ENCODE measurements around the gene ERBB4.

The ERBB4 gene

DNA sequence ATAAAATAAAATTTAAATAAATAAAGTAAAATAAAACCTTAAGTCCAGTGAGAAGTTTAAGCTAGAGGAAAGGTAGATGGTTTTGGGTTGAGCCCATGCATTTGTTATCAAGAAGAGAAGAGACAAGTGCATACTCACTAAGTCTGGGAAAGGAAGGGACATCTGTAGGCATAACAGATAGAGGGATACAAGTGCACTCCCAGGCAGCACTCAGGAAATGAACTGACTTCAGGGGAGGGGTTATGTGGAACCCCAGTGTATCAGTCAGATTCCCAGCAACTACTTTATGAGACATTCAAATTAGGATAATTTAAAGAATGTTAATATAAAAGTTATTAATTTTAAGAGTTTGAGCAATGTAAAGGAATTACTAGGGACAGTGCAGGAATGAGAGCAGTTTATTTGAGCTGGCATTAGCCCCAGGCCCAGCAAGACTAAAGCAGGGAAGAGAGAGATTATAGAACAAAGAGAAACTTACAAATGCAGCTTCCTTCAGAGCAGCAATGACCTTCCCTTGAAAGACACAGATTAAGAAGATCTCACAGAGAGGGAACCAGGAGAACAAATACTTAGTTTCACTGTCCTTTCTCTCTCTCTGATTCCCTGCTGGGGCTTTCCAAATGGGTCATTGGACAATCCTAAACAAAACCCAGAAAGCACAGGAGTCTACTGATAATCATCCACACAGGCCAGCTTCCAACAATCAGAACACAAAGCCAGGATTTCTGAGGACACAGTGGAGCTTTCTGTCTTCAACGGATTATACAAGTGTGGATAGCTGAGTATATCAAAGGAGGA lies 109.7 kb downstream of the ERBB4 start:
- DNase-seq (ENCODE audit: low read depth in 2 of 2): no peak

DNA sequence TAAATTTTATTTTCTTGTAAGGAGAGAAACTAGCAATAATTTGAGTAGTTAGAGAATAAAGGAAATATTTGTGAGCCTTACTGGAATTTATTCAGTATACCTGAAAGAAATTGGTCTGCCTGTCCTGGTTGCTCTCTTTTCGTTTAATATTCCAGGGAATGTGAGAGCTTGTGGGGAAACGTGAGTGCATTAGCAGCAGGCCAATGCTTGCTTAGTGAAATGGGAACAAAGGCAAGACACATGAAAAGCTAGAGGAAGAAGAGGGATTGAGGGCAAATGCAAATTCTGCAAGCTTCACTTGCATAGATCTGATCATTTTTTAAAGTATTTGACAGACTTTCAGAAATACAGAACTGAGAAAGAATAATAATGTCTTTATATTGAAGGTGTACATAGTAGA lies 111.0 kb downstream of the ERBB4 start:
- DNase-seq (ENCODE audit: low read depth in 2 of 2): no peak

DNA sequence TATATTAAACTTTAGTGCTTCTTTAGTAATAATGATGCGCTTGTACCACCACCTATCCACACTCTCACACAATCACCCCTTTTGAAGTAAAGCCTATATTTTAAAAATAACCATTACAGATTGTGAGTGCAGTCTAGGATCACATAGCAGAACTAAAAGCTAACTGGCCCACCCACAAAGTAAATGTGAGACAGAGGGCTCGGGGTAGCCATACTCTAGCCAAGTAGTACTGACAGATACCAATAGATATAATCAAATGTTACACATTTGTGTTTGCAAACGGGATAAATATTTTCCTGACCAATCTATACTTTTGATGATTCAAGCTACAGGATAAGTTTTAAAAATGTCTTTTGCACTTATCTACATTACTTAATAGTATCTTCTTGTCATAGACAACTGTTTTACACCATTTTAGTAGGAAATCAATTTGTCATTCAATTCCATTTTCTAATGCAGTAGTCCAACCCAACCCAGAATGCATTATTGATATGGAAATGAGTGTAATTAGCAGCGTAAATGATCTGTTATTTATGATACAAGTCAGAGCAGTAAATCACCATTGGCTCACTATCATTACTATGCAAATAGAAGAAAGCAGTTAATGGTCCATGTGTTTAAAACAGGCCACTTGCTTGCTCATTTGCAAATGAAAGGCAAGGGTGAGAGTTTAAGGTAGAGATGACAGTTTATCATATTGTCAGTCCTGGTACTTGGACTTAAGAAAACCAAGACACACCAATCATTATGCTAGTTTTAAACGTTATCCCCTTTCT lies 111.8 kb downstream of the ERBB4 start:
- DNase-seq (ENCODE audit: low read depth in 2 of 2): no peak

DNA sequence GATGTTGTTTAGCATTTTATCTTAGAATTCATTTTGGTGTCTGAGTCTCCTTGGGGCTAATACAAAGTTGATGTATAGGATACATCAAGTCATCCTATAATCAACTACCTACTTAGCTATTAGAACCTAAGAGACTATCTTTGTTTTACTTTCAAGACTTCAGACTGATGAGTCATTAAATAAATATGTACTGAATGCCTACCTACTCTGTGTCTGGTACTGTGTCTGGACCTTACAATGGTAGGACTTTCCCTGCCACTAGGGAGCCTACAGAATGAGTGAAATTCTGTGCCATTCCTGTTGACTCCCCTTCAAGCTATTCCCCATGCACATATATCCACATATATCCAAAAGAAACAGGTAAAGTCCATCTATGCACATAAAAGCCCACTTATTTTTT lies 114.5 kb downstream of the ERBB4 start:
- no peak for DNase-seq (ENCODE audit: low read depth in 2 of 2)

DNA sequence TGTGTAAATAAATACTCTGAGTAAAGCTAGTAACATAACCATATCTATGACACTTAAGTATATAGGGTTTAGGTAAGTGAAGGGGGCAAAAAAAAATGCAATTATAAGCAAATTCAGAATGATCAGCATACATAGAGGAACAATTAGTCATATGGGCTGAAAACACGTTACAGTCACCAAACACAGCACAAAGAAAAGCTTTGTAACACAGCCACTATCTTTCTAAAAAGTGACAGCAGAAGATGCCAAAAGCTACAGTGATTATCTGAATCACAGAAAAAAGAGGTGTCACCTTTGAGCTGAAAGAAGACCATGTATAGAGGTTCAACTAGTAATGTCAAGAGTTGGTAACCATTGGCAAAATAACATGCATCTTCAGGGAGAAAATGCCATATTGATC lies 115.5 kb downstream of the ERBB4 start:
- no peak for DNase-seq (ENCODE audit: low read depth in 2 of 2)

DNA sequence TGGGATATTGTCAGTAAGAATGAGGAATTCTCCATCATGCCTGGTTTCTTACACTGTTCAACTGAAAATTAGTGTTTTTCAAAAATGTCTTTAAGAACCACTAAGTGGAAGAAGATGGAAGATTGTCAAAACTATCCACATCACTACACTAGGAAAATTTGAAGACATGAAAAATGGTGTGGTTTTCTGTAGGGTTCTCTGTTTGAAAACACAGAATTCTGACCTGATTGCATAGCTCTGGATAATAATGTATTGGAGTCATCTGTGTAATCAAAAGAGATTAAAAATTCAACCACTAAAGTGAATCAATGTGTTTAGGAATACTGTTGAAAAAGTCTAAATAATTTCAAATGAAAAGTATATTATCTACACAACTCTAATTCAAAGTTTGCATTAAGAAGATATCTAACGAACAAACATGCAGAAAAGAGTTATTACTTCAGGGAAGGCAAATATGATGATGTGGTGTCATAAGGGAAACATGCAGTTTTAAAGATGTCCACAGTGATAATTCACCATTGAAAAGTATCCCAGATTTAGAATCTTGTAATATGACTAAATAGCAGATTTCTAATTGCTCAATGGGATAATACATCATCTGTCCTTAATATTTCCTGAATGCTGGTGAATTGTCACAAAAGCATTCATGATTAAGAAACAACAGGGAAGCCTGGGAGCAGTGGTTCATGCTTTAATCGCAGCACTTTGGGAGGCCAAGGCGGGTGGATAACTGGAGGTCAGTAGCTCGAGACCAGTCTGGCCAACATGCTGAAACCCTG lies 116.9 kb downstream of the ERBB4 start:
- DNase-seq (ENCODE audit: low read depth in 2 of 2): peak; percentile 70 to 72

DNA sequence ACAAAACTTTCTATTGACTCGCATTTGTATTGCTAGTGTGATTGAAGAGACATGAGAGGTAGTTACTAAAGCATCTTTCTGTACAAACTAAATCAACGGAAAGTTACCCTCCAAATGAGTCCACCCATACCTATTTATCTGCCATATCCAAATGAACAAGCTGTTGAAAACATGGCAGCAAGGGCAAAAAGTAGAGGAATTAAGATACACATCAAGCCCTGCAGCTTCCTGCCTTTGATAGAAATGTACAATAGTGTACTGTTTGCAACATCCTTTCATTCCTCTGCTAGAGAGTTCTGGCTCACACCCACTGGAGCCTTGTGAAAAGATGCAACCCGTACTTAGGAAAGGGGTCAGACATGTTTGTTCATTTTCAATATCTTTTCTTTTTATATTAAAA lies 122.5 kb downstream of the ERBB4 start:
- no peak for DNase-seq (ENCODE audit: low read depth in 2 of 2)

DNA sequence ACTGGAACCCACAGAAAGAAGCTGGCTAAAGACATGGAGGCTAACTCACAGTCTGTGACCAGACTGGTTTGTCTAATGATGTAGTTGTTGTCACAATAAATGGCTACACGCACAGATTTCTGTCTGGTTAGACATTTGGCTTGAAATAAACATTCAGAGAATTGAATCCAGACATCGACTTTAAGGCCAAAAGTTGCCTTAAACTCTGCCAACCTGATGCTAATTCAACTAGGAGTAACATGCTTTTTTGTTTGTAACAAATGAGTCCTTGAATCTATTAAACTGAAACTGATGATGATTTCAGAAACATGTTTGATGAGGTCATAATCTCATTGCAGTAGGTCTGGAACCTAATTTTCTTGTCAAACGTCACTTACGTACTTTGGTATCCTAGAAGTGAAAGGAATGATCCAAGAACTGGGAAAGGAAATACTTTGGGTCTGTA lies 123.8 kb downstream of the ERBB4 start:
- DNase-seq (ENCODE audit: low read depth in 2 of 2): no peak

DNA sequence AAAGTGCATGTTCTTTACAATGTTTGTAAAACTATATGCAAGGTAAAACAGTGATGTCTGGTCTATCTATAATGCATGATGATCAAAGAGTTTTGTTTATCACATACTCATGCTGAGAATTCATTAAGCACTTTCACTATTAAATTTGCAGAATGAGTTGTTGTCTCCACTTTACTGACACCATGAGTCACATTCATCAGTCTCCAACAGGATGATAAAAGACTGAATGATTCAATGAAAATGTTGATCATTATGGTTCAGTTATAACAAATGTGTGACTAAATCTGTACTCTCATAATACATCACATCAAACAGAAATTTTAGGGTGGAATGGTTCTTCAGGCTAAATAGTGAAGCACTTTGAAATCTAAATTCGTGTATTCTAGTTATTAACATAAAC lies 129.0 kb downstream of the ERBB4 start:
- DNase-seq (ENCODE audit: low read depth in 2 of 2): no peak

DNA sequence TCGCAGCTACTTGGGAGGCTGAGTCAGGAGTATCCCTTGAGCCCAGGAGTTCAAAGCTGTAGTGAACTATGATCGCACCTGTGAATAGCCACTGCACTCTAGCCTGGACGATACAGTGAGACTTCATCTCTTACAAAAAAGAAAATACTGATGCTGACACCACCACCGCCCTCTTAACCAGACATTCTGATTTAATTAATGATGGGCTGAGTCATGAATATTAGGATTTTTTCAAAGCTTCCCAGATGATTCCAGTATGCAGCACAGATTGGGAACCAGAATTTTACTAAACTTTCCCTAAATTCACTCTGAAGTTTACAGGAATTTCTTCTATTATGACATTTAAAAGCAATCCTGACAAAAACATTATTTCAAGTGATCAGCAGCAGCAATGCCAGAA lies 130.1 kb downstream of the ERBB4 start:
- DNase-seq (ENCODE audit: low read depth in 2 of 2): no peak

DNA sequence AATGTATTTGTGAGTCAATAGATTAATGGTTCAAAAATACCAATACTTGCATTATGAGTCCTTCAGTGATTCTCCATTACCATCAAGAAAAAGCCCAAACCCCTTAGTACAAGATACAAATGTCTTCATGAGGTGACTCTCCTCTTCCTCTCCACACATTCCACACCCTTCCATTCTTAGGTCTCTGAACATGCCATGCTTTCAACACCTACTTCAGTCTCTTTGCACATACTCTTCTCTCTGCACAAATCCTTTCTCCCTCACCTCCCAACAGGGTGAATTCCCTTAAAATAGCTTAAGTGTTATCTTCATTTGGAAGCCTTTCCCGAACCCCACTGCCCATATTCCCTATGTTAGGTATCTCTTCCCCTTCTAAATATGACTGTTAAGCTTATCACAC lies 131.9 kb downstream of the ERBB4 start:
- DNase-seq (ENCODE audit: low read depth in 2 of 2): no peak

DNA sequence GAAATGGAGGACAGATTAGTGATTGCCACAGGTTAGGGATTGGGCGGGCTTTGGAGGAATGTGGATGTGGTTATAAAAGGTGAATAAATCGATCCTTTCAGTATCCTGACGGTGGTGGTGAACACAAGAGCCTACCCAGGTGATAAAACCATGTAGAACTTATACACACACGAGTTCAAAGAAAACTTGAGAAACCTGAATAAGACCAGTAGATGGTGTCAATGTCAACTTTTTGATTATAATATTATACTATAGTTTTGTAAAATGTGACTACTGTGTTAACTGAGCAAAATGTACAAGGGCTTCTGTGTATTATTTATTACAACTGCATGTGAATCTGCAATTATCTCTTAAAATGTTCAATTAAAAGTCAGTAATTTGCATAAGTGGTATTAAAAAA lies 136.3 kb downstream of the ERBB4 start:
- DNase-seq (ENCODE audit: low read depth in 2 of 2): no peak

DNA sequence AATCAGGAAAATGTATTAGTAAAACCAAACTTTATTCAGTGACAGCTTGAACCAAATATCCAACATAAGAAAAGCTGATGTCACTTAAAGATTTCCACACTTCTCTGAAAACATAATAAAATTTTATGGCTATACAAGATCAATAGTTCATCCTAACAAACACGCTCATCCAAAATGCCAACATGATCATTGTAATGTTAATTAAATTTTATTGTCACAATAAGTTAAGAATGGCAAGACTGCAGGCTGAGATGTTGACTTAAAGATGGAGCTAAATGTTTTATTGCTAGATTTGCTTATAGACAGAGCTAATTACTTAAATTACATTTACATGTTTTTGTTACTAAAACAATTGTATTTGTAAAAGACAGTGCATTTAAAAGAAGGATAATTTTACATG lies 140.3 kb downstream of the ERBB4 start:
- DNase-seq (ENCODE audit: low read depth in 2 of 2): no peak

DNA sequence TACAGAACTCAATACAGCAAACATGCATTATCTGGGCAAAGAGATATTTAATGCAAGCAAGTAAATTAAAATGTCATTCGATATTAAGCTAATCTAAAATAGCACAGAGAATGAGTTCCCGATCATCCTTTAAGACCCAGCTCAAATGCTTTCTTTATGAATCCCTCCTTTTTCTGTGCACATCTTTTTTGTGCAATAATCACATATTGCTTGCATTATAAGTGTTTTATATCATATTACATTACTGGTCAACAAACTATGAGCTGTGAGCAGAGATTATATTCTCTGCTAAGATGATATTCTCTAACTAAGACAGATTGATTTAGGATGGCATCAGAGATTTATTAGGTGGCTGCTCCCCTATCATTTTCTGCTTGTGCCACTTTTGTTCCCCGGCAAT lies 146.1 kb downstream of the ERBB4 start:
- no peak for DNase-seq (ENCODE audit: low read depth in 2 of 2)

DNA sequence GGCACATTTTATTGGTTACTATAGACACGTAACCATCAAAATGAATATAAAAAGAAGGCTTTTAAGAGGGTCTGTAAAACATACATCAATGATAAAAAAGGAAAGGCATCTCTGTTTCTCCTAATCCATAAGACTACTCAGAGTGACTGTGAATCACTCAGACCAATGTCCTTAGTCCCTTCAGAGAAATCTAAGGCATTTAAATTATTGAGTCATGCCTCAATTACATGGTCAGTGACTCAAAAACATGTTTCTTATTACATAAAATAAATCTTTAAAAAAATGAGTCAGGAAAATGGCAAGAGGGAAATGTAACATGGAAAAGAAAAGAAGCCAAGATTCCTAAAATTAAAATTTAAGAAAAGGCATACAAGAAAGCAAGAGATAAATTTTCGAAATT lies 146.6 kb downstream of the ERBB4 start:
- peak in 1 of 2 experiments; percentile 18 for DNase-seq (ENCODE audit: low read depth in 2 of 2)

DNA sequence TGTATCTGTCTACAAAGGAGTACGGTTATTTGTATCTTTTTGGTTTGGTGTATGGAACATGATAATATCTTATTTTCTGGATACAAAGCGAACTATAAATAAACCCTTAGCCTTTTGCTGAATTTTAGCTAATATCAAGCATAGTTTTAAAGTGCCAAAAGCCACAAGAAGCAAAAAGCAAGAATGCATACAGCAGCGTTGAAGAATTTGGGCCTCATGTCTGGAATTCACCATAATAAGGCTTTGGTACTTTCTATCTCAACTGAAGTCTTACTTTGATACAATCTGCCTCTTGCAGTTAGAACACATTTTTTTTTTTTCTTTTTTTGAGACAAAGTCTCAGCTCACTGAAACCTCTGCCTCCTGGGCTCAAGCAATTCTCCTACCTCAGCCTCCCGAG lies 151.5 kb downstream of the ERBB4 start:
- no peak for DNase-seq (ENCODE audit: low read depth in 2 of 2)

DNA sequence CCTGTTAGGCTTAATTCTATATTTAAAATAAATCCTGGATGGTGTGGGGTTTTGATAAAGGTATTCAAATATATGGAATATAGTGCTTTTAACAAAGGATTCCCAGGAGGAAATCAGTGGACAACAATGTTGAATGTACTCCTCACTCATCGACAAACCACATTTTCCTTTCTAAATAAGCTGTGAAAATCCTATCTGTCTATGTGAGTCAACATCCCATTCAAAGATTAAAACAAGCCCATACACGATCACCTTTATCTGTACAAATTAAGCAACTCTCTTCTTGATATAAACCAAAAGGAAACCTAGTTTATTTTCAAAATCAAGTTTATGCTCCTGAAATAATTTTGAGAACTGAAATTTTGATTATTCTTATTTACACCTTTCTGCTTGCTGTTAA lies 153.4 kb downstream of the ERBB4 start:
- no peak for DNase-seq (ENCODE audit: low read depth in 2 of 2)

DNA sequence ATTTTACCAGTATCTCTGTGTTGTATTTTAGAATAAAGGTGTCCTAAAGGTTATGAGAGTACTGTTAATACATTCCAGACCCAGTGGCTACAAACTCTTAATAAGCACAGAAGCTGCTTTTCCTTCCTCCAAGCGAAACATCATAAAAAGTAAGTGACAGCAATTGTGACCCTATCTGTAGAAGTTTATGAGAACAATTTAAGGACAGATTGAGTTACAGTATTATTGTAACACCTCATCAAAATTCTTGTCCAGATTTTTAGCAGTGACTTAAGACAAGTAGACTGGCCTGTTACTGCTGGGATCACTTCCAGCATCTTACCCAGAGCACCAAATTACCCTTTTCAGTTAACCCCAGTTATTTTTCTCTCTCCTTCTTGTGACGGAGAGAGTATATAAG lies 154.6 kb downstream of the ERBB4 start:
- DNase-seq (ENCODE audit: low read depth in 2 of 2): no peak

DNA sequence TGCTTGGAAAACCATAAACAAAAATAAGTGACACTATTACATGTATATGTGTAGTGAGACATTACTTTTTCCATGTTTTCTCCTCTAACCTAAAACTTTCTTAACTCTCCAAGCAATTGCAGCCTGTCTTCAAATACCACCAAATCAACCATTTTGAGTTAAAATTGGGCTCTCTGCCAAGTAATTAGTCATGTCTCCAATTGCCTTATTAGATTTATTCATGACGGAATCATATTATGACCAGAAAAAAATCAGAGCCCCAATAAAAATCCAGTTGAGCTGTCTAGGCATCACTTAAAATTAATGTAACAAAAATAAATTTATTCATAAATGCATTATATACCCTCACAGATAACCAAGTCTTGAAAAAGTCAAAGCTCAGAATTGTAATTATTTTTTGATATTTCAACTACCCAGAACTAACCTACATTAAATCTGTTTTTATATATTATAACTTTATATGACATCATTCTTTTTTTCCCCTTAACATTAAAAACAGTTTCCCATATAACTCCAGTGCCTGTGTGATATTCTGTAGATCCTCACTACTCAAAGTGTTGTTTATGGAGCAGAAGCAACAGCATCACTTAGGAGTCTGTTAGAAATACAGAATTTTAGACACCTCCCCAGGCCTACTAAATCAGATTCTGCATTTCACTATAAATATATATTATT lies 157.0 kb downstream of the ERBB4 start:
- DNase-seq (ENCODE audit: low read depth in 2 of 2): no peak

DNA sequence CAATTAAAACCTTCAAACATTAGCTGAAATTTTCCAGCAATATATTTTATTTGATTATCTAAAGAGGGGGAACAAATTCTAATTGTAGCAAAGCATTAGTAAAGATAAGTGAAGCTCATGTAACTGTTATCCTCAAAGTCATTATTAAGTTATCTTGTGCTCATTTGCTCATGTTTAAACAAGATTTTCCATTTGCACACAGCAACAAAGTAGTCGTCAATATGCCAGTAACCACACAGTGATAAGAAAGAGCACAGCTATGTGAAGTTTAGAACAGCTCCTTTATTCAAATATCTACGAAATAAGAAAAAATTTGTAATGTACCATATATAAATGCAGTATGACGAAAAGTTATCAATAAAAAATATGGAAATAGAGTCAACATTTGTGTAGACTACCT lies 159.5 kb downstream of the ERBB4 start:
- DNase-seq (ENCODE audit: low read depth in 2 of 2): no peak

DNA sequence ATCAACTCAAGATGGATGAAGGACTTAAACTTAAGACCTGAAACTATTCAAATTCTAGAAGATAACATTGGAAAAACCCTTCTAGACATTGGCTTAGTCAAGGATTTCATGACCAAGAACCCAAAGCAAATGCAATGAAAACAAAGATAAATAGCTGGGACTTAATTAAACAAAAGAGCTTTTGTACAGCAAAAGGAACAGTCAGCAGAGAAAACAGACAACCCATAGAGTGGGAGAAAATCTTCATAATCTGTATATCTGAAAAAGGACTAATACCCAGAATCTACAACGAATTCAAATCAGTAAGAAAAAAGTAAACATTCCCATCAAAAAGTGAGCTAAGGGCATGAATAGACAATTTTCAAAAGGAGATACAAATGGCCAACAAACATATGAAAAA lies 171.2 kb downstream of the ERBB4 start:
- DNase-seq (ENCODE audit: low read depth in 2 of 2): no peak
